ENCODE results near the gene GRK3.

The GRK3 gene

GRCh38 chr22:25629613-25630012 is 65.1 kb downstream of the GRK3 start:
- DNase-seq, result no peak

GRCh38 chr22:25630447-25630846 is 66.0 kb downstream of the GRK3 start:
- DNase-seq, result no peak

- no peak for DNase-seq
Observed at GRCh38 chr22:25636323-25636722, 71.8 kb downstream of the GRK3 start.

GRCh38 chr22:25637032-25637431 is 72.6 kb downstream of the GRK3 start:
- no peak for DNase-seq

- no peak for DNase-seq
Observed at GRCh38 chr22:25637672-25638071, 73.2 kb downstream of the GRK3 start.

GRCh38 chr22:25638638-25639037 is 74.2 kb downstream of the GRK3 start:
- DNase-seq, result no peak

GRCh38 chr22:25641650-25642049 is 77.2 kb downstream of the GRK3 start:
- DNase-seq, result no peak

- no peak for DNase-seq
Observed at GRCh38 chr22:25643232-25644000, 78.9 kb downstream of the GRK3 start.

GRCh38 chr22:25644122-25644521 is 79.6 kb downstream of the GRK3 start:
- no peak for DNase-seq

GRCh38 chr22:25645266-25645665 is 80.8 kb downstream of the GRK3 start:
- DNase-seq, result no peak

GRCh38 chr22:25645964-25646363 is 81.5 kb downstream of the GRK3 start:
- DNase-seq, result no peak

- no peak for DNase-seq
Observed at GRCh38 chr22:25650833-25651232, 86.4 kb downstream of the GRK3 start.

- DNase-seq, result no peak
Observed at GRCh38 chr22:25651332-25652085, 87.0 kb downstream of the GRK3 start.

- no peak for DNase-seq
Observed at GRCh38 chr22:25654676-25655075, 90.2 kb downstream of the GRK3 start.

GRCh38 chr22:25655371-25655935 is 91.0 kb downstream of the GRK3 start:
- no peak for DNase-seq

- DNase-seq, result no peak
Observed at GRCh38 chr22:25656724-25657123, 92.2 kb downstream of the GRK3 start.

- DNase-seq, result no peak
Observed at GRCh38 chr22:25658633-25659032, 94.2 kb downstream of the GRK3 start.

GRCh38 chr22:25659413-25659812 is 94.9 kb downstream of the GRK3 start:
- no peak for DNase-seq

- DNase-seq, result no peak
Observed at GRCh38 chr22:25660336-25660735, 95.9 kb downstream of the GRK3 start.

GRCh38 chr22:25661073-25661472 is 96.6 kb downstream of the GRK3 start:
- no peak for DNase-seq

- DNase-seq, result no peak
Observed at GRCh38 chr22:25663654-25664053, 99.2 kb downstream of the GRK3 start.

- no peak for DNase-seq
Observed at GRCh38 chr22:25666308-25666707, 101.8 kb downstream of the GRK3 start.

GRCh38 chr22:25668437-25668836 is 104.0 kb downstream of the GRK3 start:
- DNase-seq, result no peak
